ENCODE results near the gene DMRT1. TPM values are rescaled to one million over a fixed set of nuclear protein-coding genes. Genes with fewer than 3 reads are reported as not detected.

DMRT1 gene
- total and polyA plus RNA-seq, 9 of the 15 experiments (the other 6 are each of a cell fraction or from before 2014, with no cell fraction given), result not detected

GRCh38 chr9:883011-883410, 41.5 kb downstream of the DMRT1 start (continued):
- TF ChIP-seq ETS1 (conservative IDR thresholded peaks at IDR 0.05; ENCODE audit: control insufficient read depth, low read depth, low read length) (no peak), TGIF2 (CRISPR knock-in tag; IDR thresholded peaks at IDR 0.05) (no peak), HNRNPUL1 (IDR thresholded peaks at IDR 0.05; ENCODE audit: low read length) (no peak), EP400 (IDR thresholded peaks at IDR 0.05) (no peak), KDM4B (IDR thresholded peaks at IDR 0.05; ENCODE audit: borderline replicate concordance in 2 of 2, low read depth in 1 of 2) (no peak), CTCFL (IDR thresholded peaks at IDR 0.05; ENCODE audit: borderline replicate concordance, insufficient read depth, low read depth, low read length, poor library complexity, severe bottlenecking) (no peak), MAX (CRISPR knock-in tag; IDR thresholded peaks at IDR 0.05) (no peak), ZNF780A (CRISPR knock-in tag; IDR thresholded peaks at IDR 0.05) (no peak), ZBTB49 (CRISPR knock-in tag; IDR thresholded peaks at IDR 0.05; ENCODE audit: borderline replicate concordance) (no peak), GTF2B (IDR thresholded peaks at IDR 0.05; ENCODE audit: extremely low read depth, insufficient read length) (no peak), ZNF778 (CRISPR knock-in tag; IDR thresholded peaks at IDR 0.05) (no peak), HNRNPLL (IDR thresholded peaks at IDR 0.05; ENCODE audit: low read depth, low read length, poor library complexity, severe bottlenecking) (no peak)

All from K562 (cell line).